CD4-positive, alpha-beta T cell treated with Interleukin-1 beta for 1 hour (primary cell): ENCODE data around the gene VASH2.
"Not testable (repeated sequence)": the region's sequence is repeated elsewhere in the genome, so short reads cannot be mapped to it uniquely, and the experiment has no call there.

Experiments
- DNase-seq, 2 donors: peaks; one replicate each; pipeline ENCODE4 v3.0.0-alpha.2; 2020 to 2022

VASH2 gene

GRCh38 chr1:212982430-212983152 lies 32.2 kb downstream of the VASH2 start:
- DNase-seq: no peak

- DNase-seq: no peak
These were observed 33.1 kb downstream of the VASH2 start for GRCh38 chr1:212983482-212983881.

GRCh38 chr1:212984522-212985291 lies 34.4 kb downstream of the VASH2 start:
- no peak for DNase-seq

- DNase-seq: no peak
These were observed 36.2 kb downstream of the VASH2 start for GRCh38 chr1:212986551-212986950.

- no peak for DNase-seq
These were observed 37.5 kb downstream of the VASH2 start for GRCh38 chr1:212987702-212988322.

GRCh38 chr1:212990276-212990675 lies 39.9 kb downstream of the VASH2 start:
- no peak for DNase-seq

GRCh38 chr1:212993960-212994359 lies 43.6 kb downstream of the VASH2 start:
- not testable (repeated sequence) for DNase-seq

- DNase-seq: no peak
These were observed 44.6 kb downstream of the VASH2 start for GRCh38 chr1:212994926-212995325.

- DNase-seq: no peak
These were observed 52.9 kb downstream of the VASH2 start for GRCh38 chr1:213003256-213003655.

- DNase-seq: peak in 1 of 2 donors; percentile 3
These were observed 58.2 kb downstream of the VASH2 start for GRCh38 chr1:213008564-213008963.

GRCh38 chr1:213014642-213015041 lies 64.3 kb downstream of the VASH2 start:
- DNase-seq: peak in 1 of 2 donors; percentile 2

GRCh38 chr1:213015099-213016050 lies 65.0 kb downstream of the VASH2 start, which contains the start of gene ANGEL2:
Gene ANGEL2, minus strand, starts transcription at chr1:213015867. Its CDS starts 196 bp downstream, at chr1:213015671.
- peak; percentile 97 for DNase-seq

- no peak for DNase-seq
These were observed 67.3 kb downstream of the VASH2 start for GRCh38 chr1:213017447-213018273.

- no peak for DNase-seq
These were observed 69.1 kb downstream of the VASH2 start for GRCh38 chr1:213019450-213019849.

- no peak for DNase-seq
These were observed 69.7 kb downstream of the VASH2 start for GRCh38 chr1:213020016-213020415.

- not testable (repeated sequence) for DNase-seq
These were observed 76.7 kb downstream of the VASH2 start for GRCh38 chr1:213027024-213027423.

GRCh38 chr1:213032651-213033050 lies 82.3 kb downstream of the VASH2 start:
- no peak for DNase-seq

GRCh38 chr1:213034713-213035112 lies 84.4 kb downstream of the VASH2 start:
- no peak for DNase-seq

GRCh38 chr1:213035573-213035972 lies 85.2 kb downstream of the VASH2 start:
- no peak for DNase-seq
